ENCODE data around the gene ITLN2.
"Not testable (repeated sequence)": the region's sequence is repeated elsewhere in the genome, so short reads cannot be mapped to it uniquely, and the experiment has no call there.

Gene ITLN2

DNA sequence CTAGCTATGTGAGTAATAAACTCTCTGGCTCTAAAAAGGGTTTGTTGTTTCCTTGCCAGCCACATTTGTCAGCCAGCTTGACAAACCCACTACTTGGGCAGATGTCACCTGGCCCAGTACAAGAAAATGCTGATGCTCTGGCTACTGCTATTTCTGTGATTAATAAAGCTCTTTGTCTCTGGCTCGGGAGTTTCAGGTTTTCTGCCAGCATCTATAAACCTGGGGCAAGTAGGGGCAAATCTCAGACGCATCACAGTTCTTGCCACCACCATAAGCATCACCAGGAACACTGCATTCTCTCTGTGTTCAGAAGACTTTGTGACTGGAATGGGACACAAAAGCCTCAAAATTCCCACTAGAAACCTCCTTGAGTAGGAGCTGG lies 2.5 kb downstream of the ITLN2 start:
- no peak for DNase-seq

DNA sequence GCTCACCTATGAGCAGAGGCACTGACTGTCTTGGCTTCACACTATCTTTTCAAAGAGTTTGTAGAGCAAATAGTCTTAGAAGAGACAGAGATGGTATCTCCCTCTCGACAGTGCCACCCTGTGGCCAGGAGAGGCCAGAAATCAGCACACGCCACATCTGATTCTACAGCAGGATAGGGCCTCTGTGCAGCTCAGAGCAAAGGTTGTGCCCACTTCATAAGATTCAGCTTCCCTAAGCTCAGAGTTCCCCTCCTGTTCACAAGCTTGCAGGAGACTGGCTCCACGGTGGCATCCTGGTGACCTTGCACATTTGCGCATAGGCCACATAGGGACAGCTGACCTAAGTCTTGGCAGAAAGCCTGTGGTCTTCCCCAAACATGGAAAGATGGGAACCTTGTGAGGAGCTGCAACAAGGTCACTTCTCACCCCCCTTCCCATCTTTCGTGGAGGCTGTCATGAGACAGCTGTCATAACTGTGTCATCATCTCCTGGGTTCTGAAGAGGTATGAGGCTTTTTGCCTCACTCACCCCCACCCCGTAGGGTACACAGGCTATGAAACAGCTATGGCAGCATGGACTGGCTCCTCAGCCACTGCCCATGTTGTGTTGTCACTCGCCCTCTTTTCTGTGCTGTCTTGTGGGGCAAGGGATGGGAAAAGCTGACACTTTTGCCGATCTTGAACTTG lies 3.0 kb downstream of the ITLN2 start:
- DNase-seq, result peak; percentile 37

DNA sequence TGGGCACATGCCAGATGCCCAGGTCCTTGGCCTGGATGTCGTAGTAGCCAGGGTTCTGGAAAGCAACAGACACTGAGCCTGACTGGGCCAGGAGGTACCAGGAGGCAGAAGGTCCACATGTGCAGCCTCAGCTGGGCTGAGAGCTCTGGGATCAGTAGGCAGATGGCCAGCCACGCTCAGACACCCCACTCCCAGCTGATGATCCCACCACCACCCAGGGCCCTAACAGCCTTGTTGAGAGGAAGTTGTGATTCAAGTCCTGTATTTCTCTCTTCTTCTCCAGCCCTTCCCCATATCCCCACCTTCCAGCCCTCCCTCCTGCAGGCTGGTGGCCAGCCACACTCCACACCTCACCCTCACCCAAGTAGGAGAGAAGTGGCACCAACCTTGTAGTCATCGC lies 4.0 kb downstream of the ITLN2 start:
- DNase-seq, result no peak

DNA sequence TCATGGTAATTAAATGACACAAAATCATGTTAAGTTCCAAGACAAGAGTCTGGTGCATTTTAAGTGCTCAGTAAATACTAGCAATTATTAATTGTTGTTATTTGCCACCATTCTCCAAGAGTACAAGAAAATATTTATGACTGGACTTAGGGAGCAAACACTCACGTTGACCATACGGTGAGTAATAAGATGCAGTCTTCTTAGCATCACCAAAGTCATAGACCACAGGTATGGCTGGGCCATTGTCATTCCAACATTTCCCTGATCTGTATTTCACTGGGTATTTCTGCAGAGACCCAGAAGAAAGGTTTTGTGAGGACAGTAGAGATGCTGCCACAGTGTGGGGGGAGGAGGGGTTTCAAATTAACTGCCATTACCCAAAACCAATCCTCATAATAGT lies 4.7 kb downstream of the ITLN2 start:
- DNase-seq, result no peak

DNA sequence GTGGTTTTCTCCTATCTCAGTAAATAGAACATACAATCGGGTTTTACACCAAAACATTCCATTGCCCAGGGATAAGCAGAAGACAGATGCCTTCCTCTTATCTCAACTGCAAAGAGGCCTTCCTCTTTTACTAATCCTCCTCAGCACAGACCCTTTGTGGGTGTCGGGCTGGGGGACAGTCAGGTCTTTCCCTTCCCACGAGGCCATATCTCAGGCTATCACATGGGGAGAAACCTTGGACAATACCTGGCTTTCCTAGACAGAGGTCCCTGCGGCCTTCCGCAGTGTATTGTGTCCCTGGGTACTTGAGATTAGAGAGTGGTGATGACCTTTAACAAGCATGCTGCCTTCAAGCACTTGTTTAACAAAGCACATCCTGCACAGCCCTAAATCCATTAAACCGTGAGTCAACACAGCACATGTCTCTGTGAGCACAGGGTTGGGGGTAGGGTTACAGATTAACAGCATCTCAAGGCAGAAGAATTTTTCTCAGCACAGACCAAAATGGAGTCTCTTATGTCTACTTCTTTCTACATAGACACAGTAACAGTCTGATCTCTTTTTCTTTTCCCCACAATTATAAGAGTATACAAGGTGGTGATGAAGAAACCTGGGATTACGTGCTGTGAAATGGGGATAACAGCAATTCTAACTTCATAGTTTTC lies 5.3 kb downstream of the ITLN2 start:
- DNase-seq, result not testable (repeated sequence)

DNA sequence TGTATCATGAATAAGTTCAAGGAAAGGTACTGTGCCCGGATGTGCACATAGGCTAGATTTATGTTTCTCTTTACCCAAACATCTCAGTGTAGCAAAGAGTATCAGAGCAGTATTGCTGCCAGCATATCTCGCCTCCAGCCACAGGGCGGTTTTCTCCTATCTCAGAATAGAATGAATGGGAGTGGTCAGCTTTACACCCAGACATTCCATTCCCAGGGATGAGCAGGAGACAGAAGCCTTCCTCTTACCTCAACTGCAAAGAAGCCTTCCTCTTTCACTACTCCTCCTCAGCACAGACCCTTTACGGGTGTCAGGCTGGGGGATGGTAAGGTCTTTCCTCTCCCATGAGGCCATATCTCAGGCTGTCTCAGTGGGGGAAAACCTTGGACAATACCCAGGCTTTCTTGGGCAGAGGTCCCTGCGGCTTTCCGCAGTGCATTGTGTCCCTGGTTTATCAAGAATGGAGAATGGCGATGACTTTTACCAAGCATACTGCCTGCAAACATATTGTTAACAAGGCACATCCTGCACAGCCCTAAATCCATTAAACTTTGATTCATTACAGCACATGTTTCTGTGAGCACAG lies 7.3 kb downstream of the ITLN2 start:
- DNase-seq, result not testable (repeated sequence)

DNA sequence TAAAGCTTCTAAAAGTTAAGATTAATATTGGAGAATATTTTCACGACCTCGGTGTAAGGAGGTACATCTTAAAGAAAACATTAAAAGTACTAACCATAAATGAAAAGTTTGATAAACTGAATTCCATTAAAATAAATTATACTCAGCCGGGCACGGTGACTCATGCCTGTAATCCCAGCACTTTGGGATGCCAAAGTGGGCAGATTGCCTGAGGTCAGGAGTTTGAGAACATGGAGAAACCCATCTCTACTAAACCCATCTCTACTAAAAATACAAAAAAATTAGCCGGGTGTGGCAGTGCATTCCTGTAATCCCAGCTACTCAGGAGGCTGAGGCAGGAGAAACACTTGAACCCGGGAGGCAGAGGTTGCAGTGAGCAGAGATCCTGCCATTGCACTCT lies 8.7 kb downstream of the ITLN2 start:
- DNase-seq, result not testable (repeated sequence)

DNA sequence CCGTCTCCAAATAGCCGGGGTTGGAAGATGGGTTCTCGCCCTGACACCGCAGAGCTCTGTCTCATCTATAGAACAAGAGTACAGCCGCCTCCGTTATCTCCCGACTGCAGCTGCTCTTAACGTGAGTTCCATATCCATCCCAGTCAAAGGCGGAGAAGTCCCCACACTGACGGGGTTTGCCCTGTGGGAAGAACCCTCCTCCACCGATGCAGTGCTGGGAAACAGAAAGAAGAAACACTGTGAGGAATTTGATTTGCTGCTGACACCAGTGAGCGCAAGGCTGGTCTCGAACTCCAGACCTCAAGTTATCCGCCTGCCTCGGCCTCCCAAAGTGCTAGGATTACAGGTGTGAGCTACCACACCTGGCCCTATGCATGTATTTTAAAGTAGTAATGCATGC lies 9.5 kb downstream of the ITLN2 start:
- DNase-seq, result no peak

DNA sequence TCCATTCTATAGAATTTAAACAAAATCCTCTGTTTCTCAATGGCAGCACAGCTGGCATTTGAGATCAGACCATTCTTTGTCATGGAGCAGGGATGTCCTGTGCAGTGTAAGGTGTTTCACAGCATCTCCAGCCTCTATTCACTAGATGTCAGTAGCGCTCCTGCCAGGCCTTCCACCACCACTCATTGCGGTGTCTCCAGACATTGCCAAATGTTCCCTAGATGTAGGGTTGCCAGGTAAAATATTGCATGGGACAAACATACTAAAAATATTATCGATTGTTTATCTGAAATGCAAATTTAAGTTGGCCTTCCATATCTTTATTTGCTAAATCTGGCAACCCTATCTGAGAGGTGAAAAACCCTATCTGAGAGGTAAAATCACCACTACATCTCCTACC lies 11.7 kb downstream of the ITLN2 start:
- no peak for DNase-seq

DNA sequence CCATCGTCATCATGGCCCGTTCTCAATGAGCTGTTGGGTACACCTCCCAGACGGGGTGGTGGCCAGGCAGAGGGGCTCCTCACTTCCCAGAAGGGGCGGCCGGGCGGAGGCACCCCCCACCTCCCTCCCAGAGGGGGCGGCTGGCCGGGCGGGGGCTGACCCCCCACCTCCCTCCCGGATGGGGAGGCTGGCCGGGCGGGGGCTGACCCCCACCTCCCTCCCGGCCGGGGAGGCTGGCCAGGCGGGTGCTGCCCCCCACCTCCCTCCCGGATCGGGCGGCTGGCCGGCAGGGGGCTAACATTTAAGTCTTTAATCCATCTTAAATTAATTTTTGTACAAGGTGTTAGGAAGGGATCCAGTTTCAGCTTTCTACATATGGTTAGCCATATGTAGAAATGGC lies 17.9 kb downstream of the ITLN2 start:
- not testable (repeated sequence) for DNase-seq

DNA sequence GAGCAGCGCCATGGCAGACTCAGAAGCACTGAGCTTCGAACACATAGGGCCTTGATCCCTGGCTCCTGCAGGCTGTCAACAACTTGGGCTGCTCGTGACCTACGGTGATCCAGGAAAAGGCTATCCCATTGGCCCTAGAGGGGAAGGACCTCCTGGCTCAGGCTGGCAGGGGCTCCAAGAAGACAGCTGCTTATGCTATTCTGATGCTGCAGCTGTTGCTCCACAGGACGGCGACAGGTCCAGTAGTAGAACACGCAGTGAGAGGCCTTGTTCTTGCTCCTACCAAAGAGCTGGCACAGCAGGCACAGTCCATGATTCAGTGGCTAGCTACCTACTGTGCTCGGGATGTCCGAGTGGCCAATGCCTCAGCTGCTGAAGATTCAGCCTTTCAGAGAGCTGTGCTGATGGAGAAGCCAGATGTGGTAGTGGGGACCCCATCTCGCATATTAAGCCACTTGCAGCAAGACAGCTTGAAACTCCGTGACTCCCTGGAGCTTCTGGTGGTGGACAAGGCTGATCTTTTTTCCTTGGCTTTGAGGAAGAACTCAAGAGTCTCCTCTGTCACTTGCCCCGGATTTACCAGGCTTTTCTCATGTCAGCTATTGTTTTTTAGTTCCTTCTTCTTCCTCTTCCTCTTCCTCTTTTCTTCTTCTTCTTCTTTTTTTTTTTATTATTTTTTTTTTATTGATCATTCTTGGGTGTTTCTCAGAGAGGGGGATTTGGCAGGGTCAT lies 18.9 kb downstream of the ITLN2 start:
- no peak for DNase-seq

DNA sequence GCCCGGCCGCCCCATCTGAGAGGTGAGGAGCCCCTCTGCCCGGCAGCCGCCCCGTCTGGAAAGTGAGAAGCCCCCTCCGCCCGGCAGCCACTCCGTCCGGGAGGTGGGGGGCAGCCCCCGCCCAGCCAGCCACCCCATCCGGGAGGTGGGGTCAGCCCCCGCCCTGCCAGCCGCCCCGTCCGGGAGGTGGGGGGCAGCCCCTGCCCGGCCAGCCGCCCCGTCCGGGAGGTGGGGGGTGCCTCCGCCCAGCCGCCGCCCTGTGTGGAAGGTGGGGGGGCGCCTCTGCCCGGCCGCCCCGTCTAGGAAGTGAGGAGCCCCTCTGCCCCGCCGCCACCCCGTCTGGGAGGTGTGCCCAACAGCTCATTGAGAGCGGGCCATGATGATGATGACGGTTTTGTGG lies 21.3 kb downstream of the ITLN2 start:
- DNase-seq, result not testable (repeated sequence)

DNA sequence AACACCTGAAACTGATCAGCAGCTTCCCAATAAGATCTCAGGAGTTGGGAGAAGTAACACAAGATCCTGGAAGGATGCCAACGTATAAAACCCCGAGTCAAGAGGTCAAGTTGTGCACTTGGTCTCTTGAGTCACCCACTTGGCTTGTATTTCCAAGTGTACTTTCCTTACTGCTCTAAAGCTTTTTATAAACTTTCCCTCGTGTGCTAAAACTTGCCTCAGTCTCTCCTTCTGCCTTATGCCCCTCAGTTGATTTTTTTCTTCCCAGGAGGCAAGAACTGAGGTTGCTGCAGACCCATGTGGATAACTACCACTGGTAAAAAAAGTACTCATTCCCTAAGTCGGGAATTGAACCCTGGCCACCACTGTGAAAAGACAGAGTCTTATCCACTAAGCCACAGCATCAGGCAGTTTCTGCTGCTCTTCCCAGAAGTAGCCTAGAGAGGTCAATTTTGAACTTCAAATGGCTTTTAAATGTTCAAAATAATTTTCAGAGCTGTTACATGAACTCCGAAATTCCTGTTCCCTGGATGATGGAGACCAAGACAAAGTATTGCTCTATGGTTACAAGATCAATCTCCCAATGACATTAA lies 28.9 kb downstream of the ITLN2 start:
- no peak for DNase-seq

DNA sequence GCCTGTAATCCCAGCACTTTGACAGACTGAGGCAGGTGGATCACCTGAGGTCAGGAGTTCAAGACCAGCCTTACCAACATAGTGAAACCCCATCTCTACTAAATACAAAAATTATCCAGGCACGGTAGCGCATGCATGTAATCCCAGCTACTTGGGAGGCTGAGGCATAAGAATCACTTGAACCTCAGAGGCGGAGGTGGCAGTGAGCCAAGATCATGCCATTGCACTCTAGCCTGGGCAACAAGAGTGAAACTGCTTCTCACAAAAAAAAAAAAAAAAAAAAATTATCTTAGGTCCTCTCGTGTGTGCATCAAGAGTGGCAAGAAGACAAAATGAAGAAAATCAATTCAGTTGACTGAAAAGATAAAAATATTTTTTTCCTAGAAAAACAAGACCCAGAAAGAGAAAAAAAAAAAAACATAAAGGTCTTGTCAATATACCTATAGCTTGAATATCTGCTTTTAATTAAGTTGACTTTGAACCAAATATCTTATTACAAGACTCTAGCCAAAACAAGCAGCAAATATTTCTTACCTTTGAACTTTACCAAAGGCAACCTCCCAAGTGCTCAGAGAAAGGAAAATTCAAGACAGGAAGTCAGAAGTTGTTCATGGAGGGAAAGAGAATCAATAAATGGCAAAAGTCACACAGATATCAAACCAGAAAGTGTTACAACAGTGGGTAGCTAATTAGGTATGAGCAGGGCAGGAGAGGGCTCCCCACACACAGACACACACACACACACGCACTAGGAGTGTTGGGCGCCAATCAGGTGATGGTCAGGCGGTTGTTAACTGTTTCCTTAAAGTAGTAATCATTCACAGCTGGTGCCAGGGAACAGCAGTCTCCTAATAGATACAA lies 29.6 kb downstream of the ITLN2 start:
- DNase-seq, result no peak

DNA sequence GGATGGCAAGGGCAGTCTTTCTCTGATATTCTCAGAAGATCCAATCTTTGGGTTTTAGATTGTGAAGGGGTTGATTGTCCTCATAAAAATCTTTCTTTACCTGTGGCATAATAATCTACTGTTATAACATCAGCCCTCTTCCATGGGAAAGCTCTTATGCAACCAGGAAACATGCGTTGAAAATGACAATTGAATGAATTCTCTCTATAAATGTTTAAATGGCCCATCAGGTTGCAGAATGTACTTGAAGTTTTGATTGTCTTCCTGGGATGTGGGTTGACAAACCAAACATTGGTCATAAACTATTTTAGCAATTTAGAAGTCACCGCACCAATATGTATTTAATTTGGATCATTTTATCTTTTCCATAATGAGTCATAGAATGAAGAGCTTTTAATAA lies 37.9 kb downstream of the ITLN2 start:
- no peak for DNase-seq

DNA sequence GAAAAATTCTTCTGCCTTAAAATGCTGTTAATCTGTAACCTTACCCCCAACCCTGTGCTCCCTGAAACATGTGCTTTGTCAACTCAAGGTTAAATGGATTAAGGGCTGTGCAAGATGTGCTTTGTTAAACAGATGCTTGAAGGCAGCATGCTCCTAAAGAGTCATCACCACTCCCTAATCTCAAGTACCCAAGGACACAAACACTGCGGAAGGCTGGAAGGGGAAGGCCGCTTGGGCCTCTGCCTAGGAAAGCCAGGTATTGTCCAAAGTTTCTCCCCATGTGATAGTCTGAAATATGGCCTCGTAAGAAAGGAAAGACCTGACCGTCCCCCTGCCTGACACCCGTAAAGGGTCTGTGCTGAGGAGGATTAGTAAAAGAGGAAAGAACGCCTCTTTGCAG lies 41.4 kb downstream of the ITLN2 start:
- DNase-seq, result not testable (repeated sequence)

DNA sequence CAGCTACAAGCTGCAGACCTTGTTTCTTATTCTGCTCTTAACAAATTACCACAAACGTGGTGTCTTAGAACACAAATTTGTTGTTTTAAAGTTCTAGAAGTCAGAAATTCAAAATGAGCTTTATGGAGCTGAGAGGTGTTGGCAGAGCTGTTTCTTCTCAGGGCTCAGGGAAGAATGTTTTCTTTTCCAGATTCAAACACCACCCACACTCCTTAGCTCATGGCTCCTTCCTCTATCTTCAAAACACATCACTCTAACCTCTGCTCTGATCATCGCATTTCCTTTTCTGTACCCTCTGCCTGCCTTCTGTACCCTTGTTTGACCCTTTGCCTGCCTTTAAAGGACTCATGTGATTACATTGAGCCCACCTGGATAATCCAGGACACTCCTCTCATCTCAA lies 42.7 kb downstream of the ITLN2 start:
- no peak for DNase-seq

DNA sequence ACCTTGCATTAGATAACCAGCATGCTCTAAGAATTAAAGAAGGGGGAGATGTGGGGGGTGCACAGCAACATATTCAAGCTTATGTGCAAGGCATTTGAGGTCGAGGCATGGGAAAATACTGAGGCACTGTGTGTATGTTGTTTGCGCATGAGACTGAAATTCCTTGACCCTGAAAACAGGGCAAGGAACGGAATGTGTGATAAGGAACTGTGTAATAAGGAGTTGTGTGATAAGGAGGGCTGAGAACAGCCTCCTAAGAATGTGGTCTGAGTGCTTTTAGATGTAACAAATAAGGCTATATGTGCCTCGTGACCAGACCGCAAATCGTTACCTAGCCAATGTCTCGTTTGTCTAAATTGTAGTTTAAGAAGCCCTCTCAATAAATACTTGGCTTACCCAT lies 43.2 kb downstream of the ITLN2 start:
- no peak for DNase-seq

DNA sequence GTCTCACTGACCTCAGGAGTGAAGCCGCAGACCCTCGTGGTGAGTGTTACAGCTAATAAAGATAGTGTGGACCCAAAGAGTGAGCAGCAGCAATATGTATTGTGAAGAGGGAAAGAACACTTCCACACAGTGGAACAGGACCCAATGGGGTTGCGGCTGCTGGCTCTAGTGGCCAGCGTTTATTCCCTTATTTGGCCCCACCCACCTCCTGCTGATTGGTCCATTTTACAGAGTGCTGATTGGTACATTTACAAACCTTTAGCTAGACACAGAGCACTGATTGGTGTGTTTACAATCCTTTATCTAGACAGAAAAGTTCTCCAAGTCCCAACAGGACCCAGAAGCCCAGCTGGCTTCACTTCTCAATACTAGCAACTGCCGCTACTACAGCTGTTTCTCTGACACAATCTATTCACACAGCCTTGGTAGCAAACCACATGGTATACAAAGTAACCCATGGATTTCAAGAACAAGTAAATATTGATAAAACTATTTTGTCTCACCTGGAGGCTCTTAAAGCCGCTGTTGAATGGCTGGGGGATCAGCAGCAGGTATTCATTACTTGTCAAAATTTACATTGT lies 44.3 kb downstream of the ITLN2 start:
- DNase-seq, result no peak

DNA sequence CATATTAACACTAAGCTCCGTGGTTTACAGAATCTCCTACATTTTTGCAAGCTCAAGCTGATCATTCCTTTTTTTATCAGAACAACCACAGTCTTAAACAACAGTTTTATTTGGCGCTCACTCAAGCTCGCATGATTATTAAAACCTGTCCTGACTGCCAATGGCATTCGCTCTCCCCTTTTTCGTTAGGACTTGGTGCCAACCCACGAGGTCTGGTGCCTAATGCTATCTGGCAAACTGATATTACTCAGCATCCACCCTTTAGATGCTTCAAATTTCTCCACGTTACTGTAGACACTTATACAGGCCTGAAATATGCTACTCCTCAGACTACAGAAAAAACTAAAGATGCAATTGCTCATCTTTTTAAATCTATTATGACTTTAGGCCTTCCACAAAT lies 46.6 kb downstream of the ITLN2 start:
- DNase-seq, result no peak

DNA sequence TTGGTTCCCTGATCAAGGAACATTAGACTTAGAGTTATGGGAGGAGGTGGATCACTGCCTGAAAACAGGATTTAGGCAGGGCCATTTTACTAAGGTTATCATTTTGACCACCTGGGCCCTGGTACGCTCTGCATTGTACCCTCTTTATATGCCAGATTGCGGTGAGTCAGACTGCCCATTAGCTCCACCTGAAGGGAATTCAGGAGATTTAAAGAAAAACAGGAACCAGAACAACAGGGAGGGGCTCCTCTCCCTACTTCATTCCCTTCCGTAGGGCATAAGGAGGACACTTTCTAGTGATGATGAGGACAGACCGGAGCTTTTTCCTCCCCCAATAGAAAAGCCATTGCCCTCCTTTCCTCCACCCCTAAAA lies 49.0 kb downstream of the ITLN2 start:
- no peak for DNase-seq

All from COR-L47 (cell line).